HEK293 (cell line): Measurements from ENCODE around the gene SLC22A13.

ENCODE experiments used
- HOXA7 ChIP-seq: sonication (generic); formaldehyde crosslinking; IDR thresholded peaks from 2 replicates; pipeline ENCODE4 v1.8.1; 2022; ENCODE audit warnings: missing genetic modification reagents, borderline replicate concordance
- TCF7L2 ChIP-seq: IDR thresholded peaks from 2 replicates; pipeline ENCODE4 v1.6.1; 2011; ENCODE audit warnings: low read depth, mild to moderate bottlenecking, inconsistent platforms, low read length, moderate library complexity, borderline replicate concordance
- ZBTB7A ChIP-seq: fragments of 450-650 bp; formaldehyde crosslinking; IDR thresholded peaks from 2 replicates; pipeline ENCODE4 v1.5.1; 2016; ENCODE audit warnings: low read depth, missing biosample characterization, missing genetic modification characterization
- ZNF121 ChIP-seq: fragments of 450-650 bp; formaldehyde crosslinking; IDR thresholded peaks from 2 replicates; pipeline ENCODE4 v1.5.1; 2016; ENCODE audit warnings: missing biosample characterization, missing genetic modification characterization
- ZNF146 ChIP-seq: fragments of 450-650 bp; formaldehyde crosslinking; IDR thresholded peaks from 2 replicates; pipeline ENCODE4 v1.5.1; 2016; ENCODE audit warnings: missing biosample characterization, missing genetic modification characterization
- ZNF335 ChIP-seq: fragments of 450-650 bp; formaldehyde crosslinking; conservative IDR thresholded peaks from 2 replicates; pipeline ENCODE4 v1.5.1; 2016; ENCODE audit warnings: missing biosample characterization, missing genetic modification characterization
- ZNF549 ChIP-seq: fragments of 450-650 bp; IDR thresholded peaks from 2 replicates; pipeline ENCODE4 v1.5.1; 2018; ENCODE audit warnings: missing biosample characterization, missing genetic modification characterization, mild to moderate bottlenecking, inconsistent platforms, moderate library complexity
- TF ChIP-seq, protein P1 (sequence below): fragments of 450-650 bp; formaldehyde crosslinking; IDR thresholded peaks from 2 replicates; pipeline ENCODE4 v1.5.1; 2016; ENCODE audit warnings: missing biosample characterization, missing genetic modification characterization
- TF ChIP-seq, protein P2 (sequence below): fragments of 450-650 bp; formaldehyde crosslinking; IDR thresholded peaks from 2 replicates; pipeline ENCODE4 v1.5.1; 2016; ENCODE audit warnings: missing biosample characterization, missing genetic modification characterization, low read depth
- TF ChIP-seq, protein P3 (sequence below): fragments of 450-650 bp; formaldehyde crosslinking; IDR thresholded peaks from 2 replicates; pipeline ENCODE4 v1.5.1; 2016; ENCODE audit warnings: missing biosample characterization, missing genetic modification characterization
- TF ChIP-seq, protein P4 (sequence below): fragments of 450-650 bp; formaldehyde crosslinking; IDR thresholded peaks from 2 replicates; pipeline ENCODE4 v1.5.1; 2016; ENCODE audit warnings: missing biosample characterization, missing genetic modification characterization
- TF ChIP-seq, protein P5 (sequence below): fragments of 450-650 bp; formaldehyde crosslinking; IDR thresholded peaks from 2 replicates; pipeline ENCODE4 v1.5.1; 2016; ENCODE audit warnings: missing biosample characterization, missing genetic modification characterization
- TF ChIP-seq, protein P6 (sequence below): fragments of 450-650 bp; IDR thresholded peaks from 2 replicates; pipeline ENCODE4 v1.5.1; 2018; ENCODE audit warnings: missing biosample characterization, mild to moderate bottlenecking, missing genetic modification characterization

DNA sequence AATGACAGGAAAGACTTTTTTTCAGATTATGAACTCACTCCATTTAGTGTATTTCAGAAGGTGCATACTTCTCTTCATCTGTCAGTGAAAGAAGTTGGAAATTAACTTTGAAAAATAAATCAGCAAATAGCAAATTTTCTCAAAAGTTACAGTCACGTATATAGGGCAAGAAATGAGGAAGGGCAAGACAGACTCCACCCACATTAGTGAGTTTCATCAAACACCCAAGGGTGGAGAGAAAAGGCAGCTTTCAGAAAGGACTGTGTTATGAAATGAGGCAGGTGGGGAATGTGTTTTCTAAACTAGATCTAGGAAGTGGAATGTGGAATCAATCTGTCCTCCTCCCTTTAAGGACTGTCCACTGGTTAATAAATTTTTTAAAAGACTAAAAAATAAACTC, 2.9 kb downstream of the SLC22A13 start:
- TF ChIP-seq, protein P1, sequence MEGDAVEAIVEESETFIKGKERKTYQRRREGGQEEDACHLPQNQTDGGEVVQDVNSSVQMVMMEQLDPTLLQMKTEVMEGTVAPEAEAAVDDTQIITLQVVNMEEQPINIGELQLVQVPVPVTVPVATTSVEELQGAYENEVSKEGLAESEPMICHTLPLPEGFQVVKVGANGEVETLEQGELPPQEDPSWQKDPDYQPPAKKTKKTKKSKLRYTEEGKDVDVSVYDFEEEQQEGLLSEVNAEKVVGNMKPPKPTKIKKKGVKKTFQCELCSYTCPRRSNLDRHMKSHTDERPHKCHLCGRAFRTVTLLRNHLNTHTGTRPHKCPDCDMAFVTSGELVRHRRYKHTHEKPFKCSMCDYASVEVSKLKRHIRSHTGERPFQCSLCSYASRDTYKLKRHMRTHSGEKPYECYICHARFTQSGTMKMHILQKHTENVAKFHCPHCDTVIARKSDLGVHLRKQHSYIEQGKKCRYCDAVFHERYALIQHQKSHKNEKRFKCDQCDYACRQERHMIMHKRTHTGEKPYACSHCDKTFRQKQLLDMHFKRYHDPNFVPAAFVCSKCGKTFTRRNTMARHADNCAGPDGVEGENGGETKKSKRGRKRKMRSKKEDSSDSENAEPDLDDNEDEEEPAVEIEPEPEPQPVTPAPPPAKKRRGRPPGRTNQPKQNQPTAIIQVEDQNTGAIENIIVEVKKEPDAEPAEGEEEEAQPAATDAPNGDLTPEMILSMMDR (tag by site-specific recombination) = no peak
- TF ChIP-seq, protein P2, sequence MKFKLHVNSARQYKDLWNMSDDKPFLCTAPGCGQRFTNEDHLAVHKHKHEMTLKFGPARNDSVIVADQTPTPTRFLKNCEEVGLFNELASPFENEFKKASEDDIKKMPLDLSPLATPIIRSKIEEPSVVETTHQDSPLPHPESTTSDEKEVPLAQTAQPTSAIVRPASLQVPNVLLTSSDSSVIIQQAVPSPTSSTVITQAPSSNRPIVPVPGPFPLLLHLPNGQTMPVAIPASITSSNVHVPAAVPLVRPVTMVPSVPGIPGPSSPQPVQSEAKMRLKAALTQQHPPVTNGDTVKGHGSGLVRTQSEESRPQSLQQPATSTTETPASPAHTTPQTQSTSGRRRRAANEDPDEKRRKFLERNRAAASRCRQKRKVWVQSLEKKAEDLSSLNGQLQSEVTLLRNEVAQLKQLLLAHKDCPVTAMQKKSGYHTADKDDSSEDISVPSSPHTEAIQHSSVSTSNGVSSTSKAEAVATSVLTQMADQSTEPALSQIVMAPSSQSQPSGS (tag by site-specific recombination) = no peak
- TF ChIP-seq HOXA7 (CRISPR knock-in tag) (no peak), ZBTB7A (tag by site-specific recombination) (no peak), ZNF146 (tag by site-specific recombination) (no peak), TCF7L2 (no peak), ZNF335 (no peak), ZNF121 (tag by site-specific recombination) (no peak), ZNF549 (tag by site-specific recombination) (no peak)
- TF ChIP-seq, protein P3, sequence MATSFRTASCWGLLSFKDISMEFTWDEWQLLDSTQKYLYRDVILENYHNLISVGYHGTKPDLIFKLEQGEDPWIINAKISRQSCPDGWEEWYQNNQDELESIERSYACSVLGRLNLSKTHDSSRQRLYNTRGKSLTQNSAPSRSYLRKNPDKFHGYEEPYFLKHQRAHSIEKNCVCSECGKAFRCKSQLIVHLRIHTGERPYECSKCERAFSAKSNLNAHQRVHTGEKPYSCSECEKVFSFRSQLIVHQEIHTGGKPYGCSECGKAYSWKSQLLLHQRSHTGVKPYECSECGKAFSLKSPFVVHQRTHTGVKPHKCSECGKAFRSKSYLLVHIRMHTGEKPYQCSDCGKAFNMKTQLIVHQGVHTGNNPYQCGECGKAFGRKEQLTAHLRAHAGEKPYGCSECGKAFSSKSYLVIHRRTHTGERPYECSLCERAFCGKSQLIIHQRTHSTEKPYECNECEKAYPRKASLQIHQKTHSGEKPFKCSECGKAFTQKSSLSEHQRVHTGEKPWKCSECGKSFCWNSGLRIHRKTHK (tag by site-specific recombination) = no peak
- TF ChIP-seq, protein P4, sequence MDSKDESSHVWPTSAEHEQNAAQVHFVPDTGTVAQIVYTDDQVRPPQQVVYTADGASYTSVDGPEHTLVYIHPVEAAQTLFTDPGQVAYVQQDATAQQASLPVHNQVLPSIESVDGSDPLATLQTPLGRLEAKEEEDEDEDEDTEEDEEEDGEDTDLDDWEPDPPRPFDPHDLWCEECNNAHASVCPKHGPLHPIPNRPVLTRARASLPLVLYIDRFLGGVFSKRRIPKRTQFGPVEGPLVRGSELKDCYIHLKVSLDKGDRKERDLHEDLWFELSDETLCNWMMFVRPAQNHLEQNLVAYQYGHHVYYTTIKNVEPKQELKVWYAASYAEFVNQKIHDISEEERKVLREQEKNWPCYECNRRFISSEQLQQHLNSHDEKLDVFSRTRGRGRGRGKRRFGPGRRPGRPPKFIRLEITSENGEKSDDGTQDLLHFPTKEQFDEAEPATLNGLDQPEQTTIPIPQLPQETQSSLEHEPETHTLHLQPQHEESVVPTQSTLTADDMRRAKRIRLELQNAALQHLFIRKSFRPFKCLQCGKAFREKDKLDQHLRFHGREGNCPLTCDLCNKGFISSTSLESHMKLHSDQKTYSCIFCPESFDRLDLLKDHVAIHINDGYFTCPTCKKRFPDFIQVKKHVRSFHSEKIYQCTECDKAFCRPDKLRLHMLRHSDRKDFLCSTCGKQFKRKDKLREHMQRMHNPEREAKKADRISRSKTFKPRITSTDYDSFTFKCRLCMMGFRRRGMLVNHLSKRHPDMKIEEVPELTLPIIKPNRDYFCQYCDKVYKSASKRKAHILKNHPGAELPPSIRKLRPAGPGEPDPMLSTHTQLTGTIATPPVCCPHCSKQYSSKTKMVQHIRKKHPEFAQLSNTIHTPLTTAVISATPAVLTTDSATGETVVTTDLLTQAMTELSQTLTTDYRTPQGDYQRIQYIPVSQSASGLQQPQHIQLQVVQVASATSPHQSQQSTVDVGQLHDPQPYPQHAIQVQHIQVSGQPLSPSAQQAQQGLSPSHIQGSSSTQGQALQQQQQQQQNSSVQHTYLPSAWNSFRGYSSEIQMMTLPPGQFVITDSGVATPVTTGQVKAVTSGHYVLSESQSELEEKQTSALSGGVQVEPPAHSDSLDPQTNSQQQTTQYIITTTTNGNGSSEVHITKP = no peak
- TF ChIP-seq, protein P5, sequence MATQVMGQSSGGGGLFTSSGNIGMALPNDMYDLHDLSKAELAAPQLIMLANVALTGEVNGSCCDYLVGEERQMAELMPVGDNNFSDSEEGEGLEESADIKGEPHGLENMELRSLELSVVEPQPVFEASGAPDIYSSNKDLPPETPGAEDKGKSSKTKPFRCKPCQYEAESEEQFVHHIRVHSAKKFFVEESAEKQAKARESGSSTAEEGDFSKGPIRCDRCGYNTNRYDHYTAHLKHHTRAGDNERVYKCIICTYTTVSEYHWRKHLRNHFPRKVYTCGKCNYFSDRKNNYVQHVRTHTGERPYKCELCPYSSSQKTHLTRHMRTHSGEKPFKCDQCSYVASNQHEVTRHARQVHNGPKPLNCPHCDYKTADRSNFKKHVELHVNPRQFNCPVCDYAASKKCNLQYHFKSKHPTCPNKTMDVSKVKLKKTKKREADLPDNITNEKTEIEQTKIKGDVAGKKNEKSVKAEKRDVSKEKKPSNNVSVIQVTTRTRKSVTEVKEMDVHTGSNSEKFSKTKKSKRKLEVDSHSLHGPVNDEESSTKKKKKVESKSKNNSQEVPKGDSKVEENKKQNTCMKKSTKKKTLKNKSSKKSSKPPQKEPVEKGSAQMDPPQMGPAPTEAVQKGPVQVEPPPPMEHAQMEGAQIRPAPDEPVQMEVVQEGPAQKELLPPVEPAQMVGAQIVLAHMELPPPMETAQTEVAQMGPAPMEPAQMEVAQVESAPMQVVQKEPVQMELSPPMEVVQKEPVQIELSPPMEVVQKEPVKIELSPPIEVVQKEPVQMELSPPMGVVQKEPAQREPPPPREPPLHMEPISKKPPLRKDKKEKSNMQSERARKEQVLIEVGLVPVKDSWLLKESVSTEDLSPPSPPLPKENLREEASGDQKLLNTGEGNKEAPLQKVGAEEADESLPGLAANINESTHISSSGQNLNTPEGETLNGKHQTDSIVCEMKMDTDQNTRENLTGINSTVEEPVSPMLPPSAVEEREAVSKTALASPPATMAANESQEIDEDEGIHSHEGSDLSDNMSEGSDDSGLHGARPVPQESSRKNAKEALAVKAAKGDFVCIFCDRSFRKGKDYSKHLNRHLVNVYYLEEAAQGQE (tag by site-specific recombination) = no peak
- TF ChIP-seq, protein P6, sequence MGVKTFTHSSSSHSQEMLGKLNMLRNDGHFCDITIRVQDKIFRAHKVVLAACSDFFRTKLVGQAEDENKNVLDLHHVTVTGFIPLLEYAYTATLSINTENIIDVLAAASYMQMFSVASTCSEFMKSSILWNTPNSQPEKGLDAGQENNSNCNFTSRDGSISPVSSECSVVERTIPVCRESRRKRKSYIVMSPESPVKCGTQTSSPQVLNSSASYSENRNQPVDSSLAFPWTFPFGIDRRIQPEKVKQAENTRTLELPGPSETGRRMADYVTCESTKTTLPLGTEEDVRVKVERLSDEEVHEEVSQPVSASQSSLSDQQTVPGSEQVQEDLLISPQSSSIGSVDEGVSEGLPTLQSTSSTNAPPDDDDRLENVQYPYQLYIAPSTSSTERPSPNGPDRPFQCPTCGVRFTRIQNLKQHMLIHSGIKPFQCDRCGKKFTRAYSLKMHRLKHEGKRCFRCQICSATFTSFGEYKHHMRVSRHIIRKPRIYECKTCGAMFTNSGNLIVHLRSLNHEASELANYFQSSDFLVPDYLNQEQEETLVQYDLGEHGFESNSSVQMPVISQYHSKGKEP (tag by site-specific recombination) = no peak
